Stimulated activated CD8-positive, alpha-beta memory T cell treated with anti-CD3 and anti-CD28 coated beads, Interleukin-7, amount 100 ng/mL, for 48 hours (primary cell): ENCODE measurements around the gene BDNF.
"Not testable (repeated sequence)": the region's sequence is repeated elsewhere in the genome, so short reads cannot be mapped to it uniquely, and the experiment has no call there.

Experiments
- DNase-seq, 2 donors: peaks; one replicate each; pipeline ENCODE4 v3.0.0-alpha.2; 2020; ENCODE audit warnings: low read depth in 1 of 2; ENCODE audit errors: extremely low read depth in 1 of 2

Gene BDNF

DNA sequence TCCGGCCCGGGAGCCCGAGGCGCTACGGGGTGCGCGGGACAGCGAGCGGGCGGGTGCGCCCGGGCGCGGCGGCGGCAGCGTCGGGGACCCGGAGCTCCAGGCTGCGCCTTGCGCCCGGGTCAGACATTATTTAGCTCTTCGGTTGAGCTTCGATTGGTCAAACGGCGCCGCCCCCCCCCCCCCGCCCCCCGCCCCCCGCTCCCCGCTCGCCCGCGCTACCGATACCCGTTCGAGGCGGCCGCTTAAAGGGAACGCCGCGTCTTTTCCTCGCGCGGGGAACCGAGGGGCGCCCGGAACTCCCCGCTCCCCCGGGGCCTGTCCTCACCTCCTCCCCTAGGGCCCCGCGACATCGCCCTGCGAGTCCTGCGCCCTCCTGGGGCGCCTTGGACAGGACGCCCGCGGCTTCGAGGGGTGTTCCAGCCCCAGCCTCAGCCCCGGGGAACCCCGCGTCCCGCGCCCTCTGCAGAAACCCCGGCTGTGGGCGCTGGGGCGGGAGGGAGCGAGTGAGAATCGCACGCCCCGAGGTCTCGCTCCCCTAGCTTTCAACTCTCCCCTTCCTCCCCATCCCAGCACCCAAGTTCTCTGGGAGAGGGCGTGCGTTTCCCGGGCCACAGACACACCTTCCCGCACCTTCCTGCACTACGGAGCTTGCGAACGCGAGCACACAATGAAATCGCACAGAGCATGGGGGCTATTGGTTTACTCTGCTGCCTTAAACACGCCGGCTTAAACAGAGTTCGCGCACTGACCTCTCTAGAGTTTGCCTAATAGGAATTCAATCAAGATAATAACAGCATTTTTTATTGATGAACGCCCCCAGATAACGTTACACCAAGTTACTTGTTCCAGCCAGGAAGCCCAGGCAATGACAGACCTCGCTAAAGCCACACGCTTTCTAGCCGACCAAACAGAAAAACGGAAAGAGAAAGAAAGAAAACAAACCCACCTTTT is at the start of gene BDNF:
Gene BDNF (minus strand): TSS at position 105 of the 951 bp plus-strand sequence. CDS start 41,891 bp downstream, outside the sequence.
- DNase-seq: no peak

DNA sequence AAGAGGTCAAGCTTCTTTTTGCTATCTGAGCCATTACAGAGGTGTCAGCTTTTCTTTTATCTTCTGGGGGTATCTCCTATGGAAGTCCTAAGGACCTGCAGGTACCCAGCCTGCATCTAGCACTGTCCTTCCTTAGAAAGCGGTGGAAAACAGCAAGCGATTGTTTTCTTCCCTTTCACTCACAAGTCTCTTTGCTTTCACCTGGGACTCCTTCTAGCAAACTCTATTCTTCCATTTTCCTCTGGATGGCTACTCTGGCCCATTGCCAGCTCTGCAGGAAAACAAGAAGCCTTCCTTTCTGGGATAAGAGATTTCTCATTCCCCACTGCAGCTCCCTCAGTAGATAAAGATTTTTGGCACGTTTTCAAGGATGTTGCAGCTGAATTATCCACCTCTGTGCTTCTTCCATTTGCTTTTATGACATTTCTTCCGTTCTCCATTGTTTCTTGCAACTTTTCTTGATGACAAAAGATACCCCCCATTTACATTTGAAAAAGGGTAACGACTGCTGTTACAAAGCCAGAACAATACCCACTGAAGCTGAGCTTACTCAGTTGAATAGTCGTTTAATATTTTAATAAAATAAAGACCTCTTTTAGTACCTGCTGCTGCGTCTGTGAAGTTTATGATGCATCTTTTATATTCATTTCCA is 40.2 kb upstream of the BDNF start:
- no peak for DNase-seq

DNA sequence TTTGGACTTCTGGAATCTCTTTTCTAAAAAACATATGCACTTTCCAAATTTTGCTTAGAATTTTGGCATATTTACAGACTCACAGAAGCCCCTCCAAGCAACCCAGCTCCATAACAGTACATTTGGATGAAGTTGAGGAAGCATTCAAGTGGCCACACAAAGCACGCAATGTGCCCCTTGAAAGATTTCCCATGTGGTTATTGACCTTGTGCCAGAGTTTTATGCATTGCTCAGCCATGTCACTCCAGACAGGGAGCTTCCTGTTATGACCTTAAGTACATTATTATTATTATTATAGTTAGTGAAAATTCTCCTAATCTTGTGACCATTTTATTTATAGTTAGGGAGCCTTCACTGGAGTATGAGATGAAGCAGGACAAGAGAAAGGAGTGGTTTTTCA is 35.0 kb upstream of the BDNF start:
- no peak for DNase-seq

DNA sequence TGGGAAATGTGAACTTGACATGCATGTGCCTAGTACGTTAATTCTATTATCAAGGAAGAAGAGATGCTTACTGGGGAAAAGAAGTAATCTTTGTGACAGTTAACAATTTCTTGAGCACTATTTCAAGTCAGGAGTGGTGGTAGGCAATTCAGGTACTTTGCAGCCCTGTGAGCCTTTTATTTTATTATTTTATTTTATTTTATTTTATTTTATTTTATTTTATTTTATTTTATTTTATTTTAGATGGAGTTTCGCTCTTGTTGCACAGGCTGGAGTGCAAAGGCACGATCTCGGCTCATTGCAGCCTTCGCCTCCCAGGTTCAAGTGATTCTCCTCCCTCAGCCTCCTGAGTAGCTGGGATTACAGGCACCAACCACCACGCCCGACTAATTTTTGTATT is 31.5 kb upstream of the BDNF start:
- DNase-seq: not testable (repeated sequence)

DNA sequence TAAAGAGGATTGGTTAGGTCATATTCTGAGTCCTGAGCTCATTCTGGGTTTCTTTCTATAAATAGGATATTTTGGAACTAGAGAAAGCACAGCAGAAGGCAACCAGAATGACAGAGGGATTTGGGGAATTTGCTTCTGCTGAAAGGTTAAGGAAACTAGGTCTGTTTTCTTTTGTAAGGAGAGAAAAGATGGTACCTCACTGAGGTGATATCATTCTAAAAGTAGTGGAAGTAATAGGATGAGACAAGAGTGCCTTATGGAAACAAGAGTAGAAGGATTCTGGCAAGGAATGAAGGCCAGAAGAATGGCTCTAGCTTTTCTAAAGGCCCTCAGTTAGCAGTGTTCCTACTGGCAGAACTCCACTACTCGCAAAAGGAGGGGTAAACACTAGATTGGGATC is 26.7 kb upstream of the BDNF start:
- no peak for DNase-seq

DNA sequence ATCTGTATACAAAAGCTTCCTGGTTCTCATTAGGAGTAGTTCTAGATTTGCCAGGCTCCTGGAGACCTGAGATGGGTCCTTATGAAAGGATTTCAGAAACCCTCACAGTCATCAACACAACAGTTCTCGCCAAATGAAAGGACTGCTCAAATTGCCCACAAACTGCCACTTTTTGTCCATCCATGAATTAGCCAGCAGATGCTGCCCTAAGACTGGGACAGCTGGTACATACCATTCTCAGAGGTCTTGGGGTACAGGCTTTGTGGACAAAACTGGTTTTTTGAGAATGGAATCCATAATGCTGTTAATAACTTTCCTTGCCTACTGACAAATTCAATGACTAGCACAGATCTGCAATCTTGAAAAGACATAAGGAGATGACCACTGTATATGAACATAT is 23.4 kb upstream of the BDNF start:
- no peak for DNase-seq

DNA sequence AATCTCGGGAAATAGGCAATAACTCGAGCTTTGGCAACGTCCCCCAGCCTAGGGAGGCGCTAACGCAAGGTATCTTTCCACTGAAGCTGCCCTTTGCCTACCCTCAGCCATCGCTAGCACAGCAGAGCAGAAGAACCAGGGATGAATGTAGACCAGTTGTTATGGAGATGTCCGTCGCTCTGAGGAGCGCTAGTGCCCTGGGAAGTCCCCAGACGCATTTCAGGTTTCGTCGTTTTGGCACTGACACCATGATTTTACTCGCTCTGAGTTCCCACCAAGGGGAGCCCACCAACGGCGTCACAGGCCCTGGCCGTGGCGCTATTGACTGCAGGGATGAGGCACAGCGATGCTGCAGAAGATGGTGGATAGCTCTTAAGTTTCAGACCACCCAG is 22.7 kb upstream of the BDNF start:
- DNase-seq: no peak

DNA sequence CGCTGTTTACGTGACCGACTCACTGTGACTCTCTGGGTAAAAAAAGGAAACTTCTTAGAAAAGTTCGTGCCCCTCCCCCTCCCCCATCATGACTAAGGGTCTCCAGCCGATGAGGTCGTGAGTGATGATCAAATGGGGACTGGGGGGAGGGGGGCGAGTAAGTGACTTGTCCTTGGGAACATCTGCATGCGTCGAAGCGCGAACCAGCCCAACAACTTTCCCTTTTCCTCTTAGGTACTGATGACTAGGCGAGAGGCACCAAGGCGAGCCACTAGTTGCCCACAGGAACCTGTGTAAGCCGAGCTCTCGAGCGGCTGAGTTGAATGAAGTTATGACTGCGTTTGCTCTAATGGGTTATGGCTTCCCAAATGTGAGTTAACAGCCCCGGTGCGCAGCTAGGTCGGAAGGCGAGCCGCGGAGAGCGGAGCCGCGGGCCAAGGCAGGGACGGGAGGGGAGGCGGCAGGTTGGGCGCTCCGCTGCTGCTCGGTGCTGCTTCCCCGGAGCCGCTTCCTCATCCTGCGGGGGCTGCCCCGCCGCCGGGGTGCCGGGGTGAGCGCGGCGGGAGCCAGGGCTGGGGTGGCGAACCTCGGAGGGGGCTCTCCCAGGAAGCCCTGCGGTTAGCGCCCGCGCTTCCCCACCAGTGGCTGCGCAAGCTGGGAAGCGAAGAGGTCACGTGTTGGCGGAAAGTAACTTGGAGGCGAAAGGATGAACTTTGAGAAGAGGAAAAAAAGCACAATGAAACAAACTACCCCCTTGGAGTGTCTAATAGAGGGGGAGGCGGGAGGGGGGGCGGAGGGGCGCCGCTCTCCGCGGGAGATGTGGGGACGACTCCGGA is 22.1 kb upstream of the BDNF start:
- DNase-seq: no peak

DNA sequence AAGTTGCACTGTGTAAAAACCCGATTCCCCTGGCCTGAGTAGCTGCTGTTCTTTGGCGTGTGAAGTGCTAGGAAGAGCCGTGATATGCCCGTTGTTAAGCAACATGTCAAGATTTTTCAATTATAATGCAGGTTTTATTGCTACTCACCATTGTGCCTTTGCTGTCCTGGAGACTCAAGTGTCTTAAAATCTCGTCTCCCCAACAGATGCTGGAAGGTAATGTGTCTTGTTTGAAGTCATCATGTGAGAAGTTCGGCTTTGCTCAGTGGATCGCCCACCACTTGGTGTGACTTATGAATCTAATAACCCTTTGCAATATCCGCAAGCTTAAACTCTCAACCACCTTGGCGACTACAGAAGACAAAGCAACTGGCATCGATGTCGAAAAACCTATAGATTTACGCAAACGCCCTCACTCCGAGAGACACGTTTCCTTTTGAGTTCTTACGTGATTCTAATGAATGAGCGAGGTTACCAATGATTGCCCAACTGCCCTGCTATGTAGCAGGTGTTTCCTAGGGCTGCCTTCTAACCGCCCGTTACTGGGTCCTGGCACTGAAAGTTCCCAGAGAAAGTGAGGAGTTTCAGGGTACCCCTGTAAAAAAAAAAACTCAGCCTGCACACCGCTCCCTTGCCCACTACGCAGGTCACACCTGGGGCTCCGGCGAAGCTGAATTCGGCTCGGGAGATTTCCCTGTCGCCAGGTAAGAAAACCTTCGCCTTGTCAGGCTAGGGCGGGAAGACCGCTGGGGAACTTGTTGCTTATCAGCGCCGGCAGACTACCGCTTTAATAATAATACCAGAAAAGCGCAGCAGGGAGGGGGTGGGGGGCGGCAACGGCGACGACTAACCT is 21.2 kb upstream of the BDNF start:
- no peak for DNase-seq

DNA sequence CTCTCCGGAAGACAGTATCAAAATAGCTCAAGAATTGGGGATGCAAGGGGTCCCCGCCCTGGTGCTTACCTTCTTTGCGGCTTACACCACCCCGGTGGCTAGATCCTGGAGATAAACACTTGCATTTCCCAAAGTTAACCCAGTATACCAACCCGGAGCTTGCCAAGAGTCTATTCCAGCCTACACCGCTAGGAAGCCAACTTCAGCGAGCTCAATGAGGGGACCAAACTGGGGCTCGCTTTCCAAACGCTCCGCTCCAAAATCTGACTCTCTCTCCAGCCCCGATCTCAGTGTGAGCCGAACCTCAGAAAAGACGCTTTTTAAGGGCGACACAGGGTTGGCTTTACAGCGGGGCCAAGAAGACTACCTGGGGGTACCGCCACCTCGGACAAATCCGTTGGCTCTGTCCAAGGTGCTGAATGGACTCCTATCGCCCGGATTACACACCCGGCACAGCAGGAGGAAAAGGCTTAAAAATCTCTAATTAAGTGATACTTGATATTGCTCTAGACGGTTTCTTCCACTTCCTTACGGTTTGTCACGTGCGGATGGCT is 20.1 kb upstream of the BDNF start:
- DNase-seq: no peak

DNA sequence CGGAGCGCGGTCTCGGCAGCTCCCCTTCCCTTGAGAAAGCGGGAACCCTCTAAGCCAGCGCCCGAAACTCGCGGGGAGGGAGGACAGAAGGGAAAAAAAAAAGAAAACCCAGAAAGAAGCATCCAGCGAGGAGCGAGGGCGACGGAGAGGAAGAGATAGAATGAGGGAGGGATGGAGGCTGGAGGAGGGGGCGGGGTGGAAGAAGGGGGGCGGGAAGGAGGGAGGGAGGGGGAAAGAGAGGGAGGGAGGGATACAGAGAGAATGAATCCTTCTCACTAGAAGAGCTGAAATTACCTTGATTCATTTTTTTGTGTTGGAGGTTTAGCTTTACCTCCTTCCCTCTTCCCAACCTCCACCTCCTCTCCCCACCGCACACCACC is 19.3 kb upstream of the BDNF start:
- no peak for DNase-seq

DNA sequence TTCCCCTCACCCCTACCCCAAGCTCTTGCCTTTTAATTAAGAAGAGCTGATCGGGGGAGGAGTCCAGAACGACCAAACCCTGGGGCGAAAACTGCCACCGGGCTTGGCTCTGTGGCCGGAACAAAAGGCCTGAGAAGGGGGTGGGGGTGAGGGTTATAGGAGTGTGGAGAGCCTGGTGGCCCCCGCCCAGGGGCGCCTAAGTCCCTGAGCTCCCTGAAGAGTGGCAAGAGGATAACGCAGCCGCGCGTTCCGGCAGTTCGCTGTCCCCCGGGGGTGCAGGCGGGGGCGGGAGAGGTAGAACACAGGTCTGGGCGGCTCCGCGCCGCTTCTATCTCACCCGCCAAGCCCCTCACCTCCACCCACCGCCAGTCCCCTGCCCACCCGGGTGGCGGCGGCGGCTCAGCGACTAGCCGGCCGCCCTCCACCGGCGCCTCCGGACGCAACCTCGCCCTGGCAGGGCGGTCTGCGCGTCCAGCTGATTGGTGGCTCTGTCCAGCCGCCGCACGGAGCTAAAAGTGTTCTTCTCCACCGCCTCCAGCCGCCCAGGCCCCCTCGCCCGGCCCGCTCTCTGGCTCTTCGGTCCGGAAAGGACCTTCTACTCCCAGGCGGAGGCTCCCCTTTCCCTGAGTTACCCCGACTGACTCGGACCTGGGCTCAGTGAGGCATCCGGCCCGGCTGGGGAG is 18.7 kb upstream of the BDNF start:
- DNase-seq: no peak

DNA sequence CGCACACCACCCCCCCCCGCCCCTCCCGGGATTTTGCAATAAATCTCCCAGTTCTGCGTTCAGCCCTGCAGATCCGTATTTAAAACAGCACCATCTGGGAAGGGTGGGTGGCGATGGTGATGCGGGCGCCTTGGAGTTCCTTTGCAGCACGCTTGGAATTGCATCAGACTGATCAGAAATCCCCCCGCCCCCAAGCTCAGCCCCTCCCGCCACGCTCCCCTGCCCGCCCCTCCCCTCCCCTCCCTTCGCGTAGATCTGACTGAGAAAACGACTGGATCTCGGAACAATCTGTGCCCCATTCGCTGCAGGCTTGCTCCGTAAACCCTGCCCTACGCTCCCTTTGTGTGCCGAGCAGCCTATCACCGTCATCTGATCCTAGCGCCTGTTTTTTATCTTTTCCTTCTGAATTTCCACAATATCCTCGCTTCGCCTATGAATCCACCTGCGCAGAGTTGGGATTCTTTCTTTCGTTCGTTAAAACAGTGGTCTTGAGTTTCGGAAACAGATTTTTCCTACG is 18.1 kb upstream of the BDNF start:
- DNase-seq: no peak

DNA sequence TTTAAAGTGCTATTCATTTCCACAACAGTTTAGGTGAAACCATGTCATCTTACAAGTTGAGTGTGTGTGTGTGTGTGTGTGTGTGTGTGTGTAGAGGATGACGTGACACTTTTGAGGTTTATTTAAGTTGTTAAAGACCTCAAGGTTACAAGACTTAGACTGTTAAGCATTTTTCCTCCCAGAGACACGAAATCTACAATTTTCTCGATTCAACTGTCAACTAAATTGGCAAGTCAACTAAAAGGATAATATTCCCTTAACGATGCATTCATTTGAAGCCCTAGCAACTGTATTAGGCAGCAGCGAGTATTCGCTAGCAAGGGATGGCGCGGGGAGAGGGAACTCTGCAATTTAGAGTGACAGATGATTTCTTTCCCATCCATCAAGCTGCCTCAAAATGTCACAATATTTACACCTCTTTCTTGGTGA is 17.6 kb upstream of the BDNF start:
- DNase-seq: no peak

DNA sequence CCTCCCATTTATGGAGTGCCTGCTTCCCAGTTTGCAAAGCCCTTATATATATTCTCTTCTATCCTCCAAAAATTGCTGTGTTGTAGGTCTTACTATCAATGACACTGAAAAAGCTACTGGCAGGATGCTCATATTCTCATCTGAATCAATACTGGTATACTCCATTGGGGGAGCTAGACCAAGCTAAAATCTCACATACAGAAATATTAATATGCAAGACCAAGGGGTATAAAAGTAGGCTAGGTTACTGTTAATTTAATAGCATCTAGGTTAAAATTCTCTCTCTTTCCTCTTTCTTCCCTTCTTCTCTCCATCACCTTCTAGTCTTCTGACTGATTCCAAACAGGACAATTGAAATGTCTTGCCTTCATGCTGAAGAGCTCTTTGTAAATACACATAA is 17.1 kb upstream of the BDNF start:
- DNase-seq: no peak

DNA sequence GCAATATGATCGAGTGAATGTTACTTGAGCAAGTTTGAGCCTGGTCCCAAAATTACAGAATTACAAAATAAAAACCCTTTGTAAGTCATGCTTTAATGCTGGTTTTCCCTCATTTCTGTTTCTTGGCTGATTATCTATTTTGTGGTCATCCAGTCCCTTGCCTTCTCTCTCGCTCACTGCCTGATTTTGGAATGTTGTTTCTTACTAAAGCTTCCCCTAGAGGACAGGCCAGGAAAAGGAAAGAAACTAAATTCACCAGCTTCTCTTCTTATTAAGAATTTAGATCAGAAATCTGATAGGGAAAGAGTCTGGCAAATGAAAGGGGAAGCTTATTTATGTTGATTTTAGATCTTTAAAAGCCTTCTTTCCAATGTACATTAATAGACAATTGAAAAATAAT is 16.6 kb upstream of the BDNF start:
- no peak for DNase-seq

DNA sequence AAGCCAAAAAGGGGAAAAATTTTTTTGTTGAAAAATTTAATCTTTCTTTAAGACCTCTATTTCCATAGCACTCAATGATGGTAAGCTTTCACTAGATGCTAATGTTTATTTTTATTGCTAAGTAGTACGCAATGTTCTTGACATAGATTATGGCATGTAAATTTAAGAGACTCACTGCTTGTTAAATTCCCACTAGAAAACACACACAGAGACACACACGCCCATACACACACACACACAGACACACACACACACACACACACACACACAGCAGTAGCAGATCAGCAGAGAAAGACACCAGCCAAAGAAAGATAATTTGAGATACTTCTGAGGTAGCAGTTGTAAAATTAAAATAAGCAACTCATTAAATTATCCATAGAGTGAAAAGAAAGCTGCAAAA is 16.0 kb upstream of the BDNF start:
- DNase-seq: no peak

DNA sequence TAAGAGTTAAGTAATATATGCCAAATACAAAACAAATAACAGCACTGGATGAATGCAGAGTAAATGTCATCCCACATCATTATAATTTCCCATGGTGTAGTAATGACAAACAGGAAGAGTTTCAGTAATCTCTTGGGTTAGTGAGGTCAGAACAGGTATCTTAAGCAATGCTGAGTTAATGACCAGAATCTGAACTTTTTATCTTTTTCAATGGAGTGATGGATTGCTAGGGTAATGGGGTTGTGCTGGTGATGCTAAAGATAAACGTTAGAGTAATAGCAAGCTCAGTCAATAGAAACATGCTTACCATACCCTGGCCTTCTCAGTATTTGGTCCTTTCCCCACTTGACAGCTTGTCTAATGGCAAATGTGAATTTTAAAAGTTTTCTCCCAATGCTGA is 11.5 kb upstream of the BDNF start:
- no peak for DNase-seq

DNA sequence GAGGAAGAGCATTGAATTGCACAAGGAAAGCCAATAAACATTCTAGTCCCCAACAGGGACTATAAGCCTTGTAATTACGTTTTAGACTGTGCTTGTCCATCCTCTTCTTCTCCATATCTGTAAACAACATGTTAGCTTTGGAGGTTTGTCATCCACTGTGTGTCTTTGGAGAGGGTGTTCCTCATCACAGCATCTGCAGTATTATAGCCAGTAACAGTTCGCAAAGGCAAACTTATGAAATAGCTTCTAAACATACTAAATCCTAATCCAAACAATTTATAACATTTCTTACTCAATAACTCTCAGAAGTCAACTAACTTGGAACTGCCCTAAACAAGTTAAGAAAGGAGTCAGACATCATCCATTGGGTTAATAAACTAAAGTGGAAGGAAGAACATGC is 10.3 kb upstream of the BDNF start:
- no peak for DNase-seq
